Central memory CD4-positive, alpha-beta T cell (primary cell): ENCODE measurements around the gene RETREG3.
"Not testable (repeated sequence)": the region's sequence is repeated elsewhere in the genome, so short reads cannot be mapped to it uniquely, and the experiment has no call there.

Experiments used
- DNase-seq: peaks from one replicate; pipeline ENCODE4 v3.0.0; 2022
- total RNA-seq, 3 experiments: gene quantifications; one replicate each; lab custom pipeline; 2026; lab: John Stamatoyannopoulos, UW

The RETREG3 gene, protein sequence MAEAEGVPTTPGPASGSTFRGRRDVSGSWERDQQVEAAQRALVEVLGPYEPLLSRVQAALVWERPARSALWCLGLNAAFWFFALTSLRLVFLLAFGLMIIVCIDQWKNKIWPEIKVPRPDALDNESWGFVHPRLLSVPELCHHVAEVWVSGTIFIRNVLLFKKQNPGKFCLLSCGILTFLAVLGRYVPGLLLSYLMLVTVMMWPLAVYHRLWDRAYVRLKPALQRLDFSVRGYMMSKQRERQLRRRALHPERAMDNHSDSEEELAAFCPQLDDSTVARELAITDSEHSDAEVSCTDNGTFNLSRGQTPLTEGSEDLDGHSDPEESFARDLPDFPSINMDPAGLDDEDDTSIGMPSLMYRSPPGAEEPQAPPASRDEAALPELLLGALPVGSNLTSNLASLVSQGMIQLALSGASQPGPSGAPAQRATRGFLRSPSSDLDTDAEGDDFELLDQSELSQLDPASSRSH
- total RNA-seq, result 68.2 to 194 (median 92.6) reads per million in 3 experiments

DNA sequence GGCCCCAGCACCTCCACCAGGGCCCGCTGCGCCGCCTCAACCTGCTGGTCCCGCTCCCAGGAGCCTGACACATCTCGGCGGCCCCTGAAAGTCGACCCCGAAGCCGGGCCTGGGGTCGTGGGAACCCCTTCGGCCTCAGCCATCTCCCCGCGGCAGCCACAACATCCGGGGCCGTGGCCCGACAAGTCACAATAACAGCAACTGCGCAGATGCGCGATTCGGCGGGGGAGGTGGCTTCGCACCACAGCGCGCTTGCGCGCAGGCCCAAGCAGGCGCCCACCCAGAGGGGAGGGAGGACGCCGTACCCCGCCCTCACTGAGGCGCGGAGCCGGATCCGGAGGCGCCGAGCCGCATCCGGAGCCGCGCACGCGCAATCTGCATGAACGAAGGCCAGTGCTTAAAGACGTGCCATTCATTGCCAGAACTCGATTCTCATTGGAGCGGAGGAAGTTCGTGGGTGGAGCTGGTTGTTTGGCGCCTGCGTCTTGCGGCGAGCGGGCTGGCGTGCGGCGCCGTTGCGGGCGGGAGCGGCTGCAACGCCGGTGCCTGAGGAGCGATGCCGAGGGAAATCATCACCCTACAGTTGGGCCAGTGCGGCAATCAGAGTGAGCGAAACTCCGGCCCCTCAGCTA is at the start of gene RETREG3, which contains the start of gene TUBG1:
Gene RETREG3 (minus strand): TSS at position 193 of the 632 bp plus-strand sequence. CDS start 50 bp downstream, at position 143.
Gene TUBG1 (plus strand): TSS at position 502 of the 632 bp plus-strand sequence. CDS start 55 bp downstream, at position 557.
- peak; percentile 100 for DNase-seq

DNA sequence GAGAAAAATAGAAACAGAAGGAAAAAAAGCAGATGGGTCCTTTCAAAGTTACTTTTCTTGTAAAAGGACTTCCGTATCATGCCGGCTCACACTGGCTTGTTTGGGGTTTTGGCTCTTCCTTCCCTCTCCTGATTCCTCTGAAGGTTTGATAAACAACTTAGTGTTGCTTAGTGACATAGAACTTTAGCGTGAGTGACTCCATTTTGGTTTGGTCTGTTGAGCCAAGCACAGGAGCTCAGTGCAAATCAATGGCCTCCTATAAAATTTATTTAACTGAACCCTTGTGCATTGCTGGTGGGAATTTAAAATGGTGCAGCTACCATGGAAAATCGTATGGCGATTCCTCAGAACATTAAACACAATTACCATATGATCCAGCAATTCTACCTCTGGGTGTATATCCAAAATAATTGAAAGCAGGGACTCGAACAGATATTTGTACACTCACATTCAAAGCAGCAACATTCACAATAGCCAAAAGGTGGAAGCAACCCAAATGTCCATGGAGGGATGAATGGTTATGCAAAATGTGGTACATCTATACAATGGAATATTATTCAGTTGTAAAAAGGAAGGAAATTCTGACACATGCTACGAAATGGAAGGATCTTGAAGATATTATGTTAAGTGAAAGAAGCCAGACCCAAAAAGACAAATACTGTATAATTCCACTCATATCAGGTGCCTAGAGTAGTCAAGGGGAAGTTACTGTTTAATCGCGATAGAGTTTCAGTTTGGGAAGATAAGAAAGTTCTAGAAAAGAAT is 48.8 kb upstream of the RETREG3 start:
- DNase-seq, result no peak

DNA sequence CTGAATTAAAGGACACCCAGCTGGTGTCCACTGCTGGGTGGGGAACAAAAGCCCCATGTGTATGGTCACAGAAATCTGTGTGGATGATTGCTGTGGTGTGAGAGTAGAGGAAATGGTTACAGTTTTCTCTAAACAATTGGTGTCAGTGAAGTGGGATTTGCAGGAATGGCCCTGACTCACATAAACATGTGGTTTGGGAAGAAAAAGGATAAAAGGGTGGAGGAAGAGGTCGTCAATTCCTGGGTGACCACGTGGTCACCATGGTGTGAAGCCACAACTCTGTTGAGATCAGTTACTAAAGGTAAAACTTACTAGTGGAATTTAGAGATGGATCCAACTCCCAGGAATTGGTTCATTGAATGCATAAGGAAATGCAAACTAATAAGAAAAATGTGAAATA is 46.4 kb upstream of the RETREG3 start:
- DNase-seq, result no peak

DNA sequence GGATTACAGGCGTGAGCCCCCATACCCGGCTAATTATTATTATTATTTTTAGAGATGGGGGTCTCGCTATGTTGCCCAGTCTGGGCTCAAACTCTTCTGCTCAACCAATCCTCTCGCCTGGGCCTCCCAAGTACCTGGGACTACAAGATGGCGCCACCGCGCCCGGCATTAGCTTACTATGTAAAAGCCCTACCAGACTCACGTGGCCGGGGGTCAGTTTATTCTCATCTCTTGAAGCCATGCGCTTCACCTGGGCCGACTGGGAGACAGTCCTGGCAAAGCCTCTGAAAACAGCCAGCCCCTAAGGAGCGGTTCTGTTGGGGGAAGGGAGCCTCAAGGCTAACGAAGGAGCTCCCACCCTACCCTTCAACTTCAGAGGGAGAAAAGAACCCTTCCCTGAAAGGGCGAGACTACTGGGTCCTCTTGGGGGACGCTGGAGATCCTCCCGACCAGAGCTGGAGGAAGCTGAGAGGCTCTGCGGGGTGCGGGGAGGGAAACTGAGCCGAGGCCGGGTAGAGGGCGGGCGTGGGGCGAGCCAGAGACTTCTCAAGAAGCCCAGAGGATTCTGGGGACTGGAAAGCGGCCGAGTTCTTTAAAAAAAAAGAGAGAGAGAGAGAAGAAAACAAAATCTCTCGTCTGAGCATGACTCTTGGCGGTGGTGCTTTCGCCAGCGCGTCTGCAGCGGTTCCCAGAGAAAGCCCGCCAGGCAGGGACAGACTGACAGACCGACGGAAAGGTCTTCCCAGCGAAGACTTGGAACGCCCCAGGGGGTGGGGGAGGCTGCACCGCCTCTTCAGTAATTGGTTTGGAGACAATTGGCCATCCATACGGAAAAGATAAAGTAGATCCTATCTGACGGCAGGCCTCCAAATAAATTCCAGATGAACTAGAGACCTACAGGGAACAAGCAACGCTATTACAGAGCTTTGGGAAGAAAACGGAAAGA is 44.3 kb upstream of the RETREG3 start:
- no peak for DNase-seq

DNA sequence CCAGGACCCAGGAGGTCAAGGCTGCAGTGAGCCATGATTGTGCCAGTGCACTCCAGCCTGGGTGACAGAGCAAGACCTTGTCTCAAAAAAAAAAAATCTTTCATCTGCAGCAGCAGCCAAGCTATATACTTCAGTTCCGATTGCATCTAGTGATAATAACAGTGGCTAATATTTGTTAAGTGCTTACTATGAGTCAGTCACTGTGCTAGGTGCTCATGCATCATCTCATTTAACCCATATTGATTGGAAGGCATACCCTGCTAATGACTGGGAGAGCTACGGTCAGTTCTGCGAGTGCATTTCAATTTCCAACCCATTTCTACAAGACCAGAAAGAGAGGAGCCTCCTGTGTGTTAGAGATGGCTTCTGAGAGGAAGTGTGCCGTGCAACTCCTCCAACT is 42.2 kb upstream of the RETREG3 start:
- no peak for DNase-seq

DNA sequence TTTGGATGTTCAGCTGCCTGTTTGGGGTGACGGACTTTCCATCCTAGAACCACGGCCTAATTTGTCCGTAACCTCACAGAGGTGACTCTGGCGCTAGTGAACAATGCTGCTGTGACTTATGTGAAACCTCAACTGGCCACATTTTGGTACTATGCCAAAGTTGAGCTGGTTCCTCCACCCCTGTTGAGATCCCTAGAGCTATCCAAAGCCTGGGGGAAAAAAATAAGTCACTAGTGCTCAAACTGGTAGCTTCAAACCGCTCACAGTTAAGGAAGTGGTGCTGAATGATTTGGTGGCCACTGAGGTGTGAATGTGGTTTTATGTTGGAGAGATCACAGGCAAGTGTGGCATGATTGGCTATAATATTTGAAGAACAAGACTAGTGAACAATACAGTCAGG is 38.6 kb upstream of the RETREG3 start:
- DNase-seq, result no peak

DNA sequence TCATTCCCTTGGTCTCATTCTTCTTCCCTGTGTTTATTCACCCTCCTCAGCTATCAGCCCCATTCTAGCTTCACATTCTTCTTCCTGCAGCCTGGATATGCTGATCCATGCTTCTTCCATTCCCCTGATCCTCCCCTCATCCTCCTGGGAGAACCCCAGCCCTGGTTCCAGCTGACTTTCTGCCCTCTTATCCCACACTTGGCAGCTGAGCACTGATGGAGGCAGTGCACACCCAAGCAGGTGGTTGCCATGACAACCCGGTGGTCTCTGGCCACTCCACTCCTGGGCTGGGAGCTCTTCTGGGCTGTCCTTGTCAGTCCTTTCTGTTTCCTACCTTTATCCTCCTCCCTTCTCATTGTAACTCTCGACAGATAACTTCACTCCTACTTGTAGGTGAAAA is 33.2 kb upstream of the RETREG3 start:
- DNase-seq, result no peak

DNA sequence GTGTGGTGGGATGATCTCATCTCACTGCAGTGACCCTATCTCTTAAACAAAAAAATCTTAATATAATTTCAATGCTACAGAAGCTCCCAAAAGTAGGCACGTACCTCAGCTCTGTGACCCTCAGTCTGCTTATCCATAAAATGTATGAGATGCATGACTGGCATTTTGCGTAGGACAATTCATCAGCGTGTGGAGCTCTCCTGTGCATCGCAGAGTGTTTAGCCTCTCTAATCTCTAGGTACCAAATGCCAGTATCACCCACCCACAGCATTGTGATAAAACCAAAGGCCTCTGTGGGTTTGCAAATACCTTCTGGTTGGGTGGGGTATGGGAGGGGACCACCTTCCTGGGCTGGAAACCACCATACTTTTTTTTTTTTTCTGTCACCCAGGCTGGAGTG is 30.9 kb upstream of the RETREG3 start:
- no peak for DNase-seq

DNA sequence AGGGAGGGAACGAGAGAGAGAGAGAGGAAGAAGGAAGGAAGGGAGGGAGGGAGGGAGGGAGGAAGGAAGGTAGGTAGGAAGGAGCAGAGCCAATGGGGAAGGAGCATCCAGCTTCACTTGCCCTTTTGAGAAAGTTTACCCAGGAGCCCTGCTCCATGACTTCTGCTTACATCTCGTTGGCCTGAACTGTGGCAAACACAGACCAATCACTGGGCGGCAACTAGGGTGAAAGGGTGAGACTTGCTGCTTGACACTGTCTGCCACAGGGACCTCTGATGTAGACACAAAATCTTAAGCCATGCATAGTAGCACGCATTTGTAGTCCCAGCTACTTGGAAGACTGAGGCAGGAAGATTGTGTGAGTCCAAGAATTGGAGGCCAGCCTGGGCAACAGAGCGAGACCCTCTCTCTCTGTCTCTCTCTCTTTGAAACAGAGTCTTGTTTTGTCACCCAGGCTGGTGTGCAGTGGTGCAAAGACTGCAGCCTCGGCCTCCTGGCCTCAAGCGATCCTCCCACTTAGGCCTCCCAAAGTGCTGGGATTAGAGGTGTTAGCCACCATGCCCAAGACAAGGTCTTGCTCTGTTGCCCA is 30.4 kb upstream of the RETREG3 start:
- no peak for DNase-seq

DNA sequence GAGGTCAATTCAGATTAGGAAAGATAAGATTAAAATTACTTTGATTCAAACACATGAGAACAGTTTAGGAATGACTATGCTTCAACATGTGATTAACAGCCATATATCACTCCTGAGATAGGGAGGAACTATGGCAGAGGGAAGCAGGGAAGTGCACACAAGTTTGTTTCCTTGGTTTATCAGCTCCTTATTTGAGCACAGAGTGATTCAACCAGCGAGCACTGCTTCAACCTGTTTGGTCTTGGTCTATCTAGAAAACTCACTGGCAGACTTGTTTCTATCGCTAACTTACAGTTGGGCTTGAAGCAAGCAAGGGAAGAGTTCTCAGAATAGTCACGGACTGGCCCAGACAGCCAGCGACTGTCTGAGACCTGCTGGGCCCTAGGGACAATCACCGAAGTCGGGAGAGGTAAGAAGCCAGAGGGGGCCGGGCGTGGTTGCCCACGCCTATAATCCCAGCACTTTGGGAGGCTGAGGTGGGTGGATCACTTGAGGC is 23.8 kb upstream of the RETREG3 start:
- no peak for DNase-seq

DNA sequence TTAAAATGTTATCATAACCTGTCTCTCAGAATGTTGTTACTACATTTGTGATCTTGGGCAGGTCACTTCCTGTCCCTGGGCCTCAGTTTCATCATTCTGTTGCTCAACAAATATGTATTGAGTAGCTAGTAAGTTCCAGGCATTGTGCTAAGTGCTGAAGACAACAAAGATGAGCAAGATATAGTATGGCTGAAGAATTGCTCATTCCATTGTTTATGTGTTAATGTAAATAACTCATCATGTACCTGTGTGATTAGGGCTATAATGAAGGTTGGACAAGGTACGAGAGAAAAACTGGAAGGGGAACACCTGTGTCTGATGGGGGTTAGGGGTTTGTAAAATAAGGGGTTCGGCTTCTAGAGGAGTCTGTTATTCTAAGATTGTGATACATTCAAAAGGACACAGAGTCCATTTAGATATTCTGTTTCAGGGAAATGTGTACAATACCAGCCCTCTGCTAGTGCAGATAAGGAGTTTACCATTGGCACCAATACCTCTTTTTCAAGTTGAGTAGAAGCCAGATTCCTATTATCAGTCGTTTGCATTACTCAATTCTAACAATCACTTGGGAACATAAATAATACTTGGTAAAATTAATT is 20.3 kb upstream of the RETREG3 start:
- DNase-seq, result no peak

DNA sequence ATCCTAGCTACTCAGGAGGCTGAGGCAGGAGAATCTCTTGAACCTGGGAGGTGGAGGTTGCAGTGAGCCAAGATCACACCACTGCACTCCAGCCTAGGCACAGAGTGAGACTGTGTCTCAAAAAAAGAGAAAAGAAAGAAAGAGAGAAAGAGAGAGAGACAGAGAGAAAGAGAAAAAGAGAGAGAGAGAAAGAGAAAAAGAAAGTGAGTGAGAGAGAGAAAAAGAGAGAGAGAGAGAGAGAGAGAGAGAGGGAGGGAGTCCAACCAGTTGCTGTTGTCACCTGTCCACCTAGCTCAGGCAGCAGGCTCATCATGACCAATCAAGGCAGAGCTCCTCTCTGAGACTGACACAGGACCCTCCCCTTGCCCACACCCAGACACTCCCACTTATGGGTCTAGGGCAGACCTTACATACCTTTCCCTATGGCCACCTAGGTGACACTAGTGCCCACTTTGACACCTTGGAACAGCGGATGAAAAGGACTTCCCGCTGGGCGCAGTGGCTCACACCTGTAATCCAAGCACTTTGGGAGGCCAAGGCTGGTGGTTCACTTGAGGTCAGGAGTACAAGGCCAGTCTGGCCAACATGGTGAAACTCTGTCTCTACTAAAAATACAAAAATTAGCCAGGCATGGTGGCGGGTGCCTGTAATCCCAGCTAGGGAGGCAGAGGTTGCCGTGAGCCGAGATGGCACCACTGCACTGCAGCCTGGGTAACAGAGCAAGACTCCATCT is 18.0 kb upstream of the RETREG3 start:
- not testable (repeated sequence) for DNase-seq

DNA sequence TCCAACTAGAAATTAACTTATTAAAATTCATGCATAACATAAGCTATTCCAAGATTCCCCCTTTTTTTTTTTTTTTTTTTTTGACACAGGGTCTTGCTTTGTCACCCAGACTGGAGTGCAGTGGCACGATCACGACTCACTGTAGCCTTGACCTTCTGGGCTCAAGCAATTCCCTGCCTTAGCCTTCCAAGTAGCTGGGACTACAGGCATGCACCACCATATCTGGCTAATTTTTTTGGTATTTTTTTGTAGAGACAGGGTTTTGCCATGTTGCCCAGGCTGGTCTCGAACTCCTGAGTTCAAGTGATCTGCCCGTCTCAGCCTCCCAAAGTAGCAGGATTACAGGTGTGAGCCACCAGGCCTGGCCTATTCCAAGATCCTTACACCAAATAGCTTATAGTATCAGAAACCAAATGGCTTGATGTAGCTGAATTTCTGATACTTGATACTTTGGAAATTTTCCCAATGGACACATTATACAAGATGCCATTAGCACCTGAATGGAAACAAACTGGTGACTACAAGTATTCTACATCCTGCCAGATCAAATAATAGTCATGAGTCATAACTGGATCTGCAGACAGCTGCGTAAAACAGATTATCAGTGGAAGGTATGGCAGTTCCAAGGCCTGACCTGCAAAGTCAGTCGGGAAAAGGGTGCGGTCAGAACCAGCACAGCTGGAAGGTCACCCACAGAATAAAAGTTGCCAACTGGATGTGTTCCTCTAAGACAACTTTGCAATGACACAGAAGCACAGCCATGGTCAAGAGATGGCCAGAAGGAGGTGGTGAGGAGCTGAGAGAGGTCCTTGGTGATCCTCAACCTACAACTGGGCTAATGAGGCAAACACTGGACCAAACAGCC is 14.8 kb upstream of the RETREG3 start:
- DNase-seq, result no peak

DNA sequence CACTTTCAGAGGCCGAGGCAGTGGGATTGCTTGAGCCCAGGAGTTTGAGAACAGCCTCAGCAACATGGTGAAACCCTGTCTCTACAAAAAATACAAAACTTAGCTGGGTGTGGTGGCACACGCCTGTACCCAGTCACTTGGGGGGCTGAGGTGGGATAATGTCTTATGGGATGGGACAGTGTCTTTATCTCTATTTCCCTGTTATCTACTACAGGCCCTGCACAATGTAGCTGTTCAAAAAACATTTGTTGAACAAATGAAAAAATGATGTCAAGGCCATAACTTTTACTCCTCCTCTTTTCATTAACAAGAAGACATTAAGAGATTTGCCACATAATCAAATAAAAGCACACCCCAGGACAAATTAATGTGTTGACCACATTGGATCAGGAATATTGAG is 14.1 kb upstream of the RETREG3 start:
- DNase-seq, result no peak

DNA sequence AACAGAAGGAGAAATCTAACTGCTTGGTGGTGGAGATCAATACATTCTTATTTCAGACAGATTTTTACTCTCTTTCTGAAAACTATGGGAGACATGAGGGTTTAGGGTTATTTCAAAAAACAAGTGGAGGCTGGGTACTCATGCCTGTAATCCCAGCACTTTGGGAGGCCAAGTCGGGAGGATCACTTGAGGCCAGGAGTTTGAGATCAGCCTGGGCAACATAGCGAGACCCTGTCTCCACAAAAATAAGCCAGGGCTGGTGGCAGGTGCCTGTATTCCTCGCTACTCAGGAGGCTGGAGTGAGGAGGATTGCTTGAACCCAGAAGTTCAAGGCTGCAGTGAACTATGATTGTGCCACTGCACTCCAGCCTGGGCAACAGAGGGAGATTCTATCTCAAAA is 12.8 kb upstream of the RETREG3 start:
- not testable (repeated sequence) for DNase-seq

DNA sequence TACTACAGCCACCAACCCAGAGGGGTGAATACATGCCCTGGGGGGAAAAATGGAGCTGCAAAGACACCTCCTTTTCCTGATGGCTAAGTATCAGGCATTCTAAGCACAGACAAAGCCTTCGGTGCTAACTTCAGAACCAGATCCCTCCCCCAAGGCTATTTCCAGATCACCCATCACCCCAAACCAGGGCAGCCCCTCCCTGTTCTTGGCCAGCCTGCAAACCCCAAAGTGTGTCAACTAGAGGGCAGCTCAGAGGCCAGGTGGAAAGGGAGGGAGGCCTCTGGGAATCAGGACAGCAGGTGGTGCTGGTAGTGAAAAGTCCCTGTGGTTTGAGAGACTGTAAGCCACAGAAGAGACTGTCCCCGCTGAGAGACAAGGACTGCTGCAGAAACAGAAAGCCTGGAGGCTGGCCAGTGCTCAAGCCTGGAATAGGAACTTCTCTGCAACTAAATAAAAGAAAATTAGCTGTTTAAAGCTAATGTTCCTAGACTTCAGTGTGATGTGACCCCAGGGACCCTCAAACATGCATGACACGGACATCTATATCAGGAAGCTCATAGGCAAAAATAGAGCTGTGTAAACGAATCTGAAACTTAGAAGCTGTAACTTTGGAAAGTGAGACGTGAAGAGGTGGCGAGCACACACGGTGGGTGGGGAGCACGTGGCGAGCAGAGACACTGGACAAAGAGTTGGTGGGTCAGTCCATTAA is 9.4 kb upstream of the RETREG3 start:
- DNase-seq, result no peak

DNA sequence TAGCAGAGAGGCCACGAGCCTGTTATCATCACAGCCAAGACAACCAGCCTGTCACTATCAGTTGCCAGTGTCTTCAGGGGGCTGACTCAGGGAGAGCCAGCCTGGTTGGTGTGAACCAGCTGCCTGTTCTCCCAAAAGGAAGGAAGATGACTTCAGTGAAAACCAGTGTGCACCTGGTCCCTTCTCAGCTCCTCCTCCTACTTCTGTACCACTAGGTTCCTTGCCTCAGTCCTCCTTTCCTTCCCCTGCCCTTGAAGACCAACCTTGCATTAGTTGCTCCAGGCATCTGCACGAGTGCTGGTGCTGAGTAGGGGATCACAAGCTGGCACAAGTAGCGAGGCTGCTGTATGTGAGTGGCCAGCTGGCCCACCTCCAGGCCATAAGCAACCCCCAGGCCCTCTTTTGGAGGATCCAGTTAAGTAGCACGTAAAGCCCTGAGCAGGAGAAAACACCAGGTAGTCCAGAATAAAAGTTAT is 8.8 kb upstream of the RETREG3 start:
- no peak for DNase-seq

DNA sequence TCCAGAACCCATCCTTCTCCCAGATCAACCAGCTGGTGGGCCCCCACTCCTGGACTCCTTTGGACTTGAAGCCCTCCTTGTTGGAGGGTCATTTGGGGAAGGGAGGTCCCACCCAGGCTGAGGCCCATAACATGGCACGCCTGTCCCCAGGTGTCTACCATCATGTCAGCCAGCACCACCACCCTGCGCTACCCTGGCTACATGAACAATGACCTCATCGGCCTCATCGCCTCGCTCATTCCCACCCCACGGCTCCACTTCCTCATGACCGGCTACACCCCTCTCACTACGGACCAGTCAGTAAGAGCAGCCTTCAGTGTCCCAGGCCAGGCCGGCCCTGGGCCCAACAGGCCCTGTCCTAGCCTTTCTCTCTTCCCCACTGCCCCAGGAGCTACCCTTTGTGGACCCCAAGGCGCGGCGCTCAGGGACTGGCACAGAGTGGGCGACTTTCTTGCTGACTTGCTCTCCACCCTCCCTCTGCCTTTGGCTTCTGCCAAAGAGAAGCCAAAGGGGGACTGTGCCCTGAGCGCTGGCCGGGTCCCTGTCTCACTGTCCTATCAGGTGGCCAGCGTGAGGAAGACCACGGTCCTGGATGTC is 4.6 kb upstream of the RETREG3 start:
- DNase-seq, result no peak
